HEK293T (cell line): Measurements from ENCODE around the gene FAM9B.

Experiments
- ARNT ChIP-seq: fragments of 450-650 bp; IDR thresholded peaks from 2 replicates; pipeline ENCODE4 v1.6.1; 2017; ENCODE audit warnings: mild to moderate bottlenecking
- BHLHE40 ChIP-seq: fragments of 450-650 bp; IDR thresholded peaks from 2 replicates; pipeline ENCODE4 v1.6.1; 2016; ENCODE audit warnings: mild to moderate bottlenecking, moderate library complexity, borderline replicate concordance
- FOXA1 ChIP-seq: fragments of 450-650 bp; IDR thresholded peaks from 2 replicates; pipeline ENCODE4 v1.6.1; 2016; ENCODE audit warnings: mild to moderate bottlenecking

- no peak for TF ChIP-seq ARNT
- no peak for TF ChIP-seq BHLHE40
- no peak for TF ChIP-seq FOXA1
Measured at GRCh38 chrX:9019151-9019550, 14.8 kb downstream of the FAM9B start.
